IMR-90 (cell line): ENCODE results near the gene STEAP1. TPM values are rescaled to one million over a fixed set of nuclear protein-coding genes. Genes with fewer than 3 reads are reported as not detected.

ENCODE experiments used
- ATAC-seq: fragments of 200-7000 bp; cut with Tn5 transposase; 2 replicates; pipeline ENCODE4 v1.9.1; 2020; ENCODE audit warnings: low read depth, mild to moderate bottlenecking, moderate library complexity
- BruUV-seq: library from RNA; stranded (reverse); fragments of 400-500 nt; replicated peaks from 2 replicates; lab custom pipeline; 2021; lab: Mats Ljungman, UMichigan
- CTCF ChIA-PET: fragments of 300-600 bp; formaldehyde crosslinking; extraction: SDS; loops from one replicate; lab custom pipeline; 2021; ENCODE audit warnings: antibody characterized with exemption; lab: Yijun Ruan, JAX
- POLR2A ChIA-PET: fragments of 300-600 bp; sonication (Branson Sonifier 250); formaldehyde crosslinking; loops from one replicate; lab custom pipeline; 2022; ENCODE audit warnings: antibody characterized with exemption; ENCODE audit not compliant: unreplicated experiment; lab: Charles Lee
- DNase-seq: peaks from one replicate; pipeline ENCODE4 v3.0.0; 2013
- H2AFZ ChIP-seq: replicated peaks from 2 replicates; pipeline ENCODE3; 2013; ENCODE audit warnings: low read length, mild to moderate bottlenecking; ENCODE audit not compliant: poor library complexity
- H2AK5ac ChIP-seq: 2 replicates; pipeline ENCODE4 v1.6.1; 2013; ENCODE audit warnings: low read depth, low read length, inconsistent platforms
- H2AK9ac ChIP-seq: replicated peaks from 2 replicates; pipeline ENCODE3; 2013; ENCODE audit warnings: mild to moderate bottlenecking, low read depth, low read length, moderate library complexity; ENCODE audit not compliant: poor library complexity
- H2BK120ac ChIP-seq: 2 replicates; pipeline ENCODE4 v1.6.1; 2013; ENCODE audit warnings: low read depth, low read length, inconsistent platforms
- H2BK15ac ChIP-seq: 3 replicates; pipeline ENCODE4 v1.6.1; 2013; ENCODE audit warnings: low read depth, low read length, inconsistent platforms
- H2BK20ac ChIP-seq: 2 replicates; pipeline ENCODE4 v1.6.1; 2013; ENCODE audit warnings: low read depth, mild to moderate bottlenecking, inconsistent platforms, low read length, moderate library complexity
- H2BK5ac ChIP-seq: 2 replicates; pipeline ENCODE4 v1.6.1; 2013; ENCODE audit warnings: mild to moderate bottlenecking, low read depth, low read length, inconsistent platforms; ENCODE audit not compliant: poor library complexity, severe bottlenecking
- H3K14ac ChIP-seq: replicated peaks from 2 replicates; pipeline ENCODE4 v1.6.1; 2013; ENCODE audit warnings: low read depth, low read length, inconsistent platforms
- H3K18ac ChIP-seq: 2 replicates; pipeline ENCODE4 v1.6.1; 2013; ENCODE audit warnings: low read depth, low read length, control low read depth
- H3K23ac ChIP-seq: 2 replicates; pipeline ENCODE4 v1.6.1; 2013; ENCODE audit warnings: low read depth, low read length, inconsistent platforms
- H3K27ac ChIP-seq: 2 replicates; pipeline ENCODE4 v1.5.1; 2013; ENCODE audit warnings: mild to moderate bottlenecking, control low read depth, low read length; ENCODE audit not compliant: insufficient read depth
- H3K27me3 ChIP-seq: 2 replicates; pipeline ENCODE4 v1.6.1; 2013; ENCODE audit warnings: low read length; ENCODE audit not compliant: control insufficient read depth, insufficient read depth
- H3K36me3 ChIP-seq: 2 replicates; pipeline ENCODE4 v1.6.1; 2013; ENCODE audit warnings: low read length, mixed read lengths; ENCODE audit not compliant: control insufficient read depth, insufficient read depth
- H3K4ac ChIP-seq: 2 replicates; pipeline ENCODE4 v1.6.1; 2013; ENCODE audit warnings: low read depth, low read length, inconsistent platforms
- H3K4me1 ChIP-seq: 2 replicates; pipeline ENCODE4 v1.6.1; 2013; ENCODE audit warnings: low read length, mixed read lengths; ENCODE audit not compliant: control insufficient read depth, insufficient read depth
- H3K4me2 ChIP-seq: 2 replicates; pipeline ENCODE4 v1.6.1; 2013; ENCODE audit warnings: low read depth, mild to moderate bottlenecking, control low read depth, low read length, moderate library complexity
- H3K4me3 ChIP-seq: 2 replicates; pipeline ENCODE4 v1.5.1; 2013; ENCODE audit warnings: low read depth, mild to moderate bottlenecking, control low read depth, low read length, moderate library complexity; ENCODE audit not compliant: insufficient read depth
- H3K56ac ChIP-seq: 2 replicates; pipeline ENCODE4 v1.6.1; 2013; ENCODE audit warnings: low read length, inconsistent platforms; ENCODE audit not compliant: insufficient read depth; ENCODE audit errors: extremely low read depth
- H3K79me1 ChIP-seq, 2 experiments: 2 replicates each; pipeline ENCODE4 v1.6.1; 2013; ENCODE audit warnings: low read length in 2 of 2, inconsistent platforms in 1 of 2, low read depth in 1 of 2
- H3K9ac ChIP-seq: 2 replicates; pipeline ENCODE4 v1.6.1; 2013; ENCODE audit warnings: low read depth, low read length, control low read depth
- H3K9me1 ChIP-seq: 2 replicates; pipeline ENCODE4 v1.6.1; 2013; ENCODE audit warnings: low read length, inconsistent platforms; ENCODE audit not compliant: insufficient read depth
- H3K9me3 ChIP-seq: 2 replicates; pipeline ENCODE4 v1.6.1; 2013; ENCODE audit warnings: low read length; ENCODE audit not compliant: control insufficient read depth, insufficient read depth
- H4K20me1 ChIP-seq: 2 replicates; pipeline ENCODE4 v1.6.1; 2013; ENCODE audit warnings: low read length, inconsistent platforms; ENCODE audit not compliant: insufficient read depth
- H4K5ac ChIP-seq: 2 replicates; pipeline ENCODE4 v1.6.1; 2013; ENCODE audit warnings: mild to moderate bottlenecking, low read depth, low read length, control low read depth
- H4K8ac ChIP-seq, 2 experiments: 2 replicates each; pipeline ENCODE4 v1.6.1; 2013; ENCODE audit warnings: low read depth in 2 of 2, low read length in 2 of 2, control low read depth in 1 of 2, inconsistent platforms in 1 of 2
- H4K91ac ChIP-seq: 2 replicates; pipeline ENCODE4 v1.6.1; 2013; ENCODE audit warnings: low read depth, low read length, inconsistent platforms; ENCODE audit not compliant: insufficient read depth
- BHLHE40 ChIP-seq: fragments of 150-350 bp; IDR thresholded peaks from 2 replicates; pipeline ENCODE4 v1.6.1; 2016; ENCODE audit warnings: mild to moderate bottlenecking, low read depth, low read length
- CEBPB ChIP-seq: IDR thresholded peaks from 2 replicates; pipeline ENCODE4 v1.6.1; 2012; ENCODE audit warnings: low read depth, low read length, improper control_type of control experiment
- CHD1 ChIP-seq: IDR thresholded peaks from 2 replicates; pipeline ENCODE4 v1.6.1; 2012; ENCODE audit warnings: low read depth, low read length, improper control_type of control experiment
- CTCF ChIP-seq: conservative IDR thresholded peaks from 2 replicates; pipeline ENCODE4 v1.5.1; 2012; ENCODE audit warnings: mild to moderate bottlenecking, low read depth, low read length, improper control_type of control experiment
- ELK1 ChIP-seq: fragments of 150-350 bp; IDR thresholded peaks from 2 replicates; pipeline ENCODE4 v1.6.1; 2016; ENCODE audit warnings: low read depth, mild to moderate bottlenecking, low read length, moderate library complexity, borderline replicate concordance
- MAFK ChIP-seq: IDR thresholded peaks from 2 replicates; pipeline ENCODE4 v1.6.1; 2012; ENCODE audit warnings: low read depth, low read length, improper control_type of control experiment
- MAZ ChIP-seq: IDR thresholded peaks from 2 replicates; pipeline ENCODE4 v1.6.1; 2012; ENCODE audit warnings: low read depth, mild to moderate bottlenecking, low read length, improper control_type of control experiment, moderate library complexity, borderline replicate concordance
- NFE2L2 ChIP-seq: fragments of 150-350 bp; IDR thresholded peaks from 2 replicates; pipeline ENCODE4 v1.6.1; 2016; ENCODE audit warnings: low read depth, mild to moderate bottlenecking, low read length
- POLR2A ChIP-seq: IDR thresholded peaks from 2 replicates; pipeline ENCODE4 v1.6.1; 2012; ENCODE audit warnings: mild to moderate bottlenecking, low read depth, low read length
- RAD21 ChIP-seq: IDR thresholded peaks from 2 replicates; pipeline ENCODE4 v1.6.1; 2012; ENCODE audit warnings: low read length, improper control_type of control experiment
- RCOR1 ChIP-seq: IDR thresholded peaks from 2 replicates; pipeline ENCODE4 v1.6.1; 2012; ENCODE audit warnings: mild to moderate bottlenecking, low read length, improper control_type of control experiment; ENCODE audit not compliant: insufficient replicate concordance
- RFX5 ChIP-seq: IDR thresholded peaks from 2 replicates; pipeline ENCODE4 v1.8.0; 2012; ENCODE audit warnings: low read depth, mild to moderate bottlenecking, low read length, moderate library complexity
- USF2 ChIP-seq: fragments of 150-350 bp; IDR thresholded peaks from 2 replicates; pipeline ENCODE4 v1.6.1; 2017; ENCODE audit warnings: mild to moderate bottlenecking, antibody characterized with exemption, low read length, low read depth
- WGBS, 2 experiments: methylation state at CpG; one replicate each; pipeline versions ENCODE4 v1.1.5 to v1.1.7; 2013; ENCODE audit warnings: missing lambda C conversion rate in 2 of 2; ENCODE audit not compliant: insufficient read length in 1 of 2; ENCODE audit errors: extremely low coverage in 2 of 2; 5-methylcytosine and 5-hydroxymethylcytosine counted together
- dilution Hi-C: fragments of 300-500 bp; cut with HindIII; formaldehyde crosslinking; loops from one replicate; pipeline ENCODE4 v1.14.3; 2018; ENCODE audit warnings: low sequenced_read_pairs; ENCODE audit not compliant: unreplicated experiment
- in situ Hi-C: fragments of 300-500 bp; cut with MboI; formaldehyde crosslinking; loops from 3 replicates; pipeline ENCODE4 v1.14.3; 2019; ENCODE audit warnings: low sequenced_read_pairs, inconsistent platforms, mixed read lengths
- intact Hi-C: fragments of 100-400 bp; cut with micrococcal nuclease; formaldehyde crosslinking; loops from 2 replicates; pipeline ENCODE4 v1.10.0; 2022
- polyA plus RNA-seq, 3 experiments: library from polyadenylated mRNA; depleted of rRNA; stranded (reverse); fragments of >200 nt; gene quantifications; 2 replicates each; pipeline ENCODE4 v1.2.3, GENCODE V29; 2012; ENCODE audit warnings: low replicate concordance in 1 of 3
- total RNA-seq: library from RNA; depleted of rRNA; stranded (reverse); fragments of >200 nt; gene quantifications from 2 replicates; pipeline ENCODE4 v1.2.3, GENCODE V29; 2012

STEAP1 gene
- total and polyA plus RNA-seq, 2 of the 4 experiments (the other 2 are of a cell fraction), result 3.9 to 5.2 TPM

GRCh38 chr7:90191648-90192047 is 37.4 kb downstream of the STEAP1 start:
- POLR2A ChIA-PET, result no interaction called here
- no peak for DNase-seq
- H2AFZ ChIP-seq, result no peak overlapping the region
- H4K5ac ChIP-seq, result no peak overlapping the region
- in situ Hi-C loops (no loop called here), dilution Hi-C loops (no loop called here), intact Hi-C loops (no loop called here)
- TF ChIP-seq USF2, result no peak
- TF ChIP-seq POLR2A, result no peak
- TF ChIP-seq RAD21, result no peak
- no peak for TF ChIP-seq CTCF
- TF ChIP-seq CHD1, result no peak
- TF ChIP-seq CEBPB, result no peak
- no peak for TF ChIP-seq MAZ
- no peak for TF ChIP-seq NFE2L2
- no peak for TF ChIP-seq RCOR1
- no peak for TF ChIP-seq MAFK
- no peak for TF ChIP-seq RFX5
- no peak for TF ChIP-seq ELK1
- no peak for TF ChIP-seq BHLHE40
- no peak overlapping the region for H2BK5ac ChIP-seq
- no peak overlapping the region for H2BK20ac ChIP-seq
- no peak overlapping the region for H4K8ac ChIP-seq
- H3K9me3 ChIP-seq, result no peaks in the 10 kb centered on the region
- H2AK5ac ChIP-seq, result no peak overlapping the region
- no peak overlapping the region for H4K91ac ChIP-seq
- no peak overlapping the region for H3K4me2 ChIP-seq
- no peak overlapping the region for H3K27ac ChIP-seq
- BruUV-seq, result no TSS peak
- H3K4me3 ChIP-seq, result no peak overlapping the region
- H3K18ac ChIP-seq, result no peak overlapping the region
- H4K20me1 ChIP-seq, result no peaks in the 10 kb centered on the region
- H3K79me1 ChIP-seq, result no peaks in the 10 kb centered on the region
- no peaks in the 10 kb centered on the region for H3K9me1 ChIP-seq
- H3K23ac ChIP-seq, result no peak overlapping the region
- no peak overlapping the region for H2BK120ac ChIP-seq
- H3K56ac ChIP-seq, result no peak overlapping the region
- no peaks in the 10 kb centered on the region for H3K4me1 ChIP-seq
- H2AK9ac ChIP-seq, result no peak overlapping the region
- no peak overlapping the region for H3K9ac ChIP-seq
- no peaks in the 10 kb centered on the region for H3K36me3 ChIP-seq
- no peak for ATAC-seq
- WGBS, 2 experiments, result no CpG with 5 or more reads among the region's 1 CpG
- no peak overlapping the region for H3K14ac ChIP-seq
- no peak overlapping the region for H3K4ac ChIP-seq
- no peaks in the 10 kb centered on the region; the same call in 1 of the 2 replicates for H3K27me3 ChIP-seq
- H2BK15ac ChIP-seq, result no peak overlapping the region
- CTCF ChIA-PET, result no interaction called here
